ENCODE data around the gene TPO. TPM values are rescaled to one million over a fixed set of nuclear protein-coding genes. Genes with fewer than 3 reads are reported as not detected.
"Not testable (repeated sequence)": the region's sequence is repeated elsewhere in the genome, so short reads cannot be mapped to it uniquely, and the experiment has no call there.

Gene TPO
- total RNA-seq, 1 experiment from 2014 or later: not detected

DNA sequence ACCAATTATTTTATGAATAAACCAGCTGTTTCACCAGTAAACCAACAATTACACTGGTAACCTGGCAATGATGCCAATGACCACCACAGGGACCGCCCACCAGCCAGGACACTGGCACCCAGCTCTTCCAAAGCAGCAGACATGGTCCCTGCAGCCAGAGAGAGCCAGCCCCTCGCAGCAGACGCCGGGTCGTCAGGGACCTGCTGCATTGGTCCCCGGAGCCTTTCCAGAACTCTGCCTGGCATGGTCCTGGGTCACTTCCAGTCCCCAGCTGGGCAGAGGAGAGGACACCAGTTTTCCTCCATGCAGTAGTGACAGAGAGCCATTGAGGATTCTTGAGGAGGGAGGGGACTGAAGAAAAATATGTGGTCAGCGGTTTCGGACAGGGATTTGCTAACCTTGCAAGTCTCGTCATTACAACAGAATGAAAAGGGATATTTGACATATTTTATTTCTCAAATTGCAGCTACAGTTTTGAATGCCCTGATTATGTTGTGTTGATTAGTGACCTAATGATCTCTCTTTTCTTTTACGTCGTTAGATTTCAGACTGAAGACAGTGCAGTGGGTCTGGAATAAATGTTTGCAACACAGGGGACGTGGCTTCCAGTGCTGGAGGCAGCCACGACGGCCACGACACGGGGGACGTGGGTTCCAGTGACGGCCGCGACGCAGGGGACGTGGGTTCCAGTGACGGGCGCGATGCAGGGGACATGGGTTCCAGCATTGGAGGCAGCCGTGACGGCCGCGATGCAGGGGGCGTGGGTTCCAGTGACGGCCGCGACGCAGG, 154.5 kb downstream of the TPO start:
- BruUV-seq (replicated peaks): no TSS peak
- intact Hi-C loops (cut with micrococcal nuclease): no loop called here
- H3K4me3 Mint-ChIP-seq (ENCODE audit: unreplicated experiment): no peak overlapping the region
- H3K9me3 Mint-ChIP-seq (ENCODE audit: unreplicated experiment): no peaks in the 10 kb centered on the region
- POLR2A ChIA-PET: no interaction called here
- no peaks in the 10 kb centered on the region for H3K36me3 Mint-ChIP-seq (ENCODE audit: insufficient read depth, unreplicated experiment)
- no peak overlapping the region for H3K27ac Mint-ChIP-seq (ENCODE audit: low read depth, unreplicated experiment)
- H3K4me1 Mint-ChIP-seq (ENCODE audit: insufficient read depth, unreplicated experiment): no peaks in the 10 kb centered on the region
- H3K27me3 Mint-ChIP-seq (ENCODE audit: insufficient read depth, unreplicated experiment): no peaks in the 10 kb centered on the region
- no peak for DNase-seq (ENCODE audit: unreplicated experiment)
- TF ChIP-seq CTCF (IDR thresholded peaks at IDR 0.05; ENCODE audit: unreplicated experiment): no peak
- CTCF ChIA-PET: interaction anchor here (1.1 kb wide), 1 partner anchor 17 kb away, joined by 4 read pairs; no protein-coding TSS in a partner anchor

DNA sequence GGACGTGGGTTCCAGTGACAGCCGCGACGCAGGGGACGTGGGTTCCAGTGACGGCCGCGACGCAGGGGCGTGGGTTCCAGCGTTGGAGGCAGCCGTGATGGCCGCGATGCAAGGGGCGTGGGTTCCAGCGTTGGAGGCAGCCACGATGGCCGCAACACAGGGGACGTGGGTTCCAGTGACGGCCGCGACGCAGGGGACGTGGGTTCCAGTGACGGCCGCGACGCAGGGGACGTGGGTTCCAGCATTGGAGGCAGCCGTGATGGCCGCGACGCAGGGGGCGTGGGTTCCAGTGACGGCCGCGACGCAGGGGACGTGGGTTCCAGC, 155.0 kb downstream of the TPO start:
- CTCF ChIA-PET: interaction anchor here (1.1 kb wide), 1 partner anchor 17 kb away, joined by 4 read pairs; no protein-coding TSS in a partner anchor
- DNase-seq (ENCODE audit: unreplicated experiment); intact Hi-C loops (cut with micrococcal nuclease); POLR2A ChIA-PET; H3K4me3 Mint-ChIP-seq (ENCODE audit: unreplicated experiment); H3K4me1 Mint-ChIP-seq (ENCODE audit: insufficient read depth, unreplicated experiment); H3K27me3 Mint-ChIP-seq (ENCODE audit: insufficient read depth, unreplicated experiment); H3K36me3 Mint-ChIP-seq (ENCODE audit: insufficient read depth, unreplicated experiment); H3K27ac Mint-ChIP-seq (ENCODE audit: low read depth, unreplicated experiment); H3K9me3 Mint-ChIP-seq (ENCODE audit: unreplicated experiment); BruUV-seq (replicated peaks): not testable (repeated sequence)

GRCh38 chr2:1569879-1570450, 156.7 kb downstream of the TPO start:
- no peaks in the 10 kb centered on the region for H3K36me3 Mint-ChIP-seq (ENCODE audit: insufficient read depth, unreplicated experiment)
- ChIA-PET POLR2A (no interaction called here), CTCF (interaction anchor here (0.7 to 2.7 kb wide), 3 partner anchors 19 to 857 kb away, joined by 4 to 19 read pairs (median 7); no protein-coding TSS in a partner anchor)
- no peak for DNase-seq (ENCODE audit: unreplicated experiment)
- H3K4me3 Mint-ChIP-seq (ENCODE audit: unreplicated experiment): no peak overlapping the region
- no peaks in the 10 kb centered on the region for H3K9me3 Mint-ChIP-seq (ENCODE audit: unreplicated experiment)
- no peaks in the 10 kb centered on the region for H3K4me1 Mint-ChIP-seq (ENCODE audit: insufficient read depth, unreplicated experiment)
- no TSS peak for BruUV-seq (replicated peaks)
- H3K27me3 Mint-ChIP-seq (ENCODE audit: insufficient read depth, unreplicated experiment): no peaks in the 10 kb centered on the region
- intact Hi-C loops (cut with micrococcal nuclease): no loop called here
- no peak for TF ChIP-seq CTCF (IDR thresholded peaks at IDR 0.05; ENCODE audit: unreplicated experiment)
- H3K27ac Mint-ChIP-seq (ENCODE audit: low read depth, unreplicated experiment): no peak overlapping the region

- TF ChIP-seq CTCF (IDR thresholded peaks at IDR 0.05; ENCODE audit: unreplicated experiment): no peak
- intact Hi-C loops (cut with micrococcal nuclease): no loop called here
- no peak for DNase-seq (ENCODE audit: unreplicated experiment)
- Mint-ChIP-seq H3K4me1 (ENCODE audit: insufficient read depth, unreplicated experiment) (no peaks in the 10 kb centered on the region), H3K36me3 (ENCODE audit: insufficient read depth, unreplicated experiment) (no peaks in the 10 kb centered on the region), H3K27ac (ENCODE audit: low read depth, unreplicated experiment) (no peak overlapping the region), H3K4me3 (ENCODE audit: unreplicated experiment) (no peak overlapping the region), H3K27me3 (ENCODE audit: insufficient read depth, unreplicated experiment) (no peaks in the 10 kb centered on the region), H3K9me3 (ENCODE audit: unreplicated experiment) (no peaks in the 10 kb centered on the region)
- BruUV-seq (replicated peaks): no TSS peak
- ChIA-PET POLR2A (no interaction called here), CTCF (interaction anchor here (1.0 to 2.7 kb wide), 5 partner anchors 20 to 198 kb away, joined by 3 to 19 read pairs (median 4); no protein-coding TSS in a partner anchor)
These were observed 158.5 kb downstream of the TPO start for GRCh38 chr2:1571477-1572417.

Measured in MCF 10A (cell line).